ENCODE data around the gene SLC9A5.

SLC9A5 gene

GRCh38 chr16:67286441-67287235 lies 37.9 kb downstream of the SLC9A5 start:
- Histone ChIP-seq H3K36me3 (ENCODE audit: control insufficient read depth, insufficient read depth, low read length) (0 out of 2 replicates have a peak, but pooled peaks cover 5% of the 10 kb centered on the region), H3K9me3 (ENCODE audit: control insufficient read depth, insufficient read depth, low read depth, low read length) (no peaks in the 10 kb centered on the region), H3K4me3 (ENCODE audit: low read depth, low read length) (no peak overlapping the region), H3K9ac (ENCODE audit: low read length) (no peak overlapping the region), H3K27ac (ENCODE audit: low read depth, low read length) (no peak overlapping the region), H3K27me3 (ENCODE audit: control insufficient read depth, insufficient read depth, low read length) (no peaks in the 10 kb centered on the region), H3K4me1 (ENCODE audit: control insufficient read depth, insufficient read depth, low read length) (no peaks in the 10 kb centered on the region)

GRCh38 chr16:67287960-67288359 lies 39.2 kb downstream of the SLC9A5 start:
- Histone ChIP-seq H3K9me3 (ENCODE audit: control insufficient read depth, insufficient read depth, low read depth, low read length) (no peaks in the 10 kb centered on the region), H3K27ac (ENCODE audit: low read depth, low read length) (no peak overlapping the region), H3K4me1 (ENCODE audit: control insufficient read depth, insufficient read depth, low read length) (no peaks in the 10 kb centered on the region), H3K36me3 (ENCODE audit: control insufficient read depth, insufficient read depth, low read length) (0 out of 2 replicates have a peak, but pooled peaks cover 5% of the 10 kb centered on the region), H3K4me3 (ENCODE audit: low read depth, low read length) (no peak overlapping the region), H3K9ac (ENCODE audit: low read length) (no peak overlapping the region), H3K27me3 (ENCODE audit: control insufficient read depth, insufficient read depth, low read length) (no peaks in the 10 kb centered on the region; the same call in 1 of the 2 replicates)

- no peak overlapping the region for H3K4me3 ChIP-seq (ENCODE audit: low read depth, low read length)
- H3K36me3 ChIP-seq (ENCODE audit: control insufficient read depth, insufficient read depth, low read length): 0 out of 2 replicates have a peak, but pooled peaks cover 3% of the 10 kb centered on the region
- no peak overlapping the region for H3K27ac ChIP-seq (ENCODE audit: low read depth, low read length)
- H3K27me3 ChIP-seq (ENCODE audit: control insufficient read depth, insufficient read depth, low read length): peaks cover 11% of the 10 kb centered on the region; the same call in 1 of the 2 replicates
- H3K4me1 ChIP-seq (ENCODE audit: control insufficient read depth, insufficient read depth, low read length): no peaks in the 10 kb centered on the region
- no peaks in the 10 kb centered on the region for H3K9me3 ChIP-seq (ENCODE audit: control insufficient read depth, insufficient read depth, low read depth, low read length)
- no peak overlapping the region for H3K9ac ChIP-seq (ENCODE audit: low read length)
Observed at GRCh38 chr16:67291461-67291860, 42.7 kb downstream of the SLC9A5 start.

GRCh38 chr16:67294171-67294757 lies 45.5 kb downstream of the SLC9A5 start:
- no peaks in the 10 kb centered on the region for H3K9me3 ChIP-seq (ENCODE audit: control insufficient read depth, insufficient read depth, low read depth, low read length)
- no peak overlapping the region for H3K4me3 ChIP-seq (ENCODE audit: low read depth, low read length)
- no peak overlapping the region for H3K9ac ChIP-seq (ENCODE audit: low read length)
- H3K36me3 ChIP-seq (ENCODE audit: control insufficient read depth, insufficient read depth, low read length): no peaks in the 10 kb centered on the region
- H3K27me3 ChIP-seq (ENCODE audit: control insufficient read depth, insufficient read depth, low read length): peaks cover 11% of the 10 kb centered on the region; the same call in 1 of the 2 replicates
- H3K4me1 ChIP-seq (ENCODE audit: control insufficient read depth, insufficient read depth, low read length): no peaks in the 10 kb centered on the region
- H3K27ac ChIP-seq (ENCODE audit: low read depth, low read length): no peak overlapping the region

- Histone ChIP-seq H3K9ac (ENCODE audit: low read length) (no peak overlapping the region), H3K27ac (ENCODE audit: low read depth, low read length) (no peak overlapping the region), H3K4me3 (ENCODE audit: low read depth, low read length) (no peak overlapping the region), H3K9me3 (ENCODE audit: control insufficient read depth, insufficient read depth, low read depth, low read length) (no peaks in the 10 kb centered on the region), H3K4me1 (ENCODE audit: control insufficient read depth, insufficient read depth, low read length) (no peaks in the 10 kb centered on the region), H3K27me3 (ENCODE audit: control insufficient read depth, insufficient read depth, low read length) (peaks cover 11% of the 10 kb centered on the region; the same call in 1 of the 2 replicates), H3K36me3 (ENCODE audit: control insufficient read depth, insufficient read depth, low read length) (no peaks in the 10 kb centered on the region)
Observed at GRCh38 chr16:67294938-67295361, 46.2 kb downstream of the SLC9A5 start.

- Histone ChIP-seq H3K9me3 (ENCODE audit: control insufficient read depth, insufficient read depth, low read depth, low read length) (no peaks in the 10 kb centered on the region), H3K4me3 (ENCODE audit: low read depth, low read length) (no peak overlapping the region), H3K27me3 (ENCODE audit: control insufficient read depth, insufficient read depth, low read length) (peaks cover 11% of the 10 kb centered on the region; the same call in 1 of the 2 replicates), H3K9ac (ENCODE audit: low read length) (no peak overlapping the region), H3K36me3 (ENCODE audit: control insufficient read depth, insufficient read depth, low read length) (no peaks in the 10 kb centered on the region), H3K4me1 (ENCODE audit: control insufficient read depth, insufficient read depth, low read length) (no peaks in the 10 kb centered on the region), H3K27ac (ENCODE audit: low read depth, low read length) (no peak overlapping the region)
Observed at GRCh38 chr16:67296420-67296819, 47.6 kb downstream of the SLC9A5 start.

GRCh38 chr16:67298277-67298676 lies 49.5 kb downstream of the SLC9A5 start:
- Histone ChIP-seq H3K9ac (ENCODE audit: low read length) (no peak overlapping the region), H3K4me1 (ENCODE audit: control insufficient read depth, insufficient read depth, low read length) (peaks cover 7% of the 10 kb centered on the region; the same call in 1 of the 2 replicates), H3K4me3 (ENCODE audit: low read depth, low read length) (no peak overlapping the region), H3K36me3 (ENCODE audit: control insufficient read depth, insufficient read depth, low read length) (no peaks in the 10 kb centered on the region), H3K9me3 (ENCODE audit: control insufficient read depth, insufficient read depth, low read depth, low read length) (no peaks in the 10 kb centered on the region), H3K27ac (ENCODE audit: low read depth, low read length) (no peak overlapping the region), H3K27me3 (ENCODE audit: control insufficient read depth, insufficient read depth, low read length) (peaks cover 11% of the 10 kb centered on the region; the same call in 1 of the 2 replicates)

GRCh38 chr16:67299269-67299668 lies 50.5 kb downstream of the SLC9A5 start:
- Histone ChIP-seq H3K9ac (ENCODE audit: low read length) (no peak overlapping the region), H3K27me3 (ENCODE audit: control insufficient read depth, insufficient read depth, low read length) (peaks cover 11% of the 10 kb centered on the region; the same call in 1 of the 2 replicates), H3K4me1 (ENCODE audit: control insufficient read depth, insufficient read depth, low read length) (peaks cover 7% of the 10 kb centered on the region; the same call in 1 of the 2 replicates), H3K9me3 (ENCODE audit: control insufficient read depth, insufficient read depth, low read depth, low read length) (no peaks in the 10 kb centered on the region), H3K36me3 (ENCODE audit: control insufficient read depth, insufficient read depth, low read length) (no peaks in the 10 kb centered on the region), H3K27ac (ENCODE audit: low read depth, low read length) (no peak overlapping the region), H3K4me3 (ENCODE audit: low read depth, low read length) (no peak overlapping the region)

- Histone ChIP-seq H3K27me3 (ENCODE audit: control insufficient read depth, insufficient read depth, low read length) (peaks cover 2% of the 10 kb centered on the region; the same call in 1 of the 2 replicates), H3K27ac (ENCODE audit: low read depth, low read length) (no peak overlapping the region), H3K4me1 (ENCODE audit: control insufficient read depth, insufficient read depth, low read length) (peaks cover 7% of the 10 kb centered on the region; the same call in 1 of the 2 replicates), H3K4me3 (ENCODE audit: low read depth, low read length) (no peak overlapping the region), H3K9ac (ENCODE audit: low read length) (no peak overlapping the region), H3K9me3 (ENCODE audit: control insufficient read depth, insufficient read depth, low read depth, low read length) (no peaks in the 10 kb centered on the region), H3K36me3 (ENCODE audit: control insufficient read depth, insufficient read depth, low read length) (no peaks in the 10 kb centered on the region)
Observed at GRCh38 chr16:67301080-67301782, 52.5 kb downstream of the SLC9A5 start.

- Histone ChIP-seq H3K4me1 (ENCODE audit: control insufficient read depth, insufficient read depth, low read length) (peaks cover 7% of the 10 kb centered on the region; the same call in 1 of the 2 replicates), H3K9ac (ENCODE audit: low read length) (no peak overlapping the region), H3K4me3 (ENCODE audit: low read depth, low read length) (no peak overlapping the region), H3K36me3 (ENCODE audit: control insufficient read depth, insufficient read depth, low read length) (no peaks in the 10 kb centered on the region), H3K27me3 (ENCODE audit: control insufficient read depth, insufficient read depth, low read length) (no peaks in the 10 kb centered on the region; the same call in 1 of the 2 replicates), H3K9me3 (ENCODE audit: control insufficient read depth, insufficient read depth, low read depth, low read length) (no peaks in the 10 kb centered on the region), H3K27ac (ENCODE audit: low read depth, low read length) (no peak overlapping the region)
Observed at GRCh38 chr16:67302076-67302475, 53.3 kb downstream of the SLC9A5 start.
